Panc1 (cell line): Measurements from ENCODE around the gene MIR17HG. TPM values are rescaled to one million over a fixed set of nuclear protein-coding genes. Genes with fewer than 3 reads are reported as not detected.

Experiments used
- ATAC-seq: fragments of 200-7000 bp; cut with Tn5 transposase; 2 replicates; pipeline ENCODE4 v1.9.1; 2020; ENCODE audit warnings: mild to moderate bottlenecking, moderate library complexity
- BruUV-seq: library from RNA; stranded (reverse); fragments of 400-500 nt; replicated peaks from 2 replicates; lab custom pipeline; 2021; lab: Mats Ljungman, UMichigan
- CTCF ChIA-PET: fragments of 300-600 bp; sonication (Branson Sonifier 250); formaldehyde crosslinking; loops from one replicate; lab custom pipeline; 2022; ENCODE audit warnings: antibody characterized with exemption; lab: Charles Lee
- POLR2A ChIA-PET: fragments of 300-600 bp; sonication (Branson Sonifier 250); formaldehyde crosslinking; loops from one replicate; lab custom pipeline; 2022; ENCODE audit warnings: antibody characterized with exemption; lab: Charles Lee
- DNase-seq: peaks from one replicate; pipeline ENCODE4 v3.0.0-alpha.2; 2010; ENCODE audit warnings: low read depth, low spot score
- H3K27ac ChIP-seq: 2 replicates; pipeline ENCODE4 v1.5.1; 2011; ENCODE audit warnings: mild to moderate bottlenecking, low read length, inconsistent platforms
- H3K27me3 ChIP-seq: fragments of 200-500 bp; sonication (Bioruptor generic); 2 replicates; pipeline ENCODE4 v1.6.0; 2014; ENCODE audit warnings: low read length, inconsistent platforms; ENCODE audit not compliant: control insufficient read depth, insufficient read depth
- H3K36me3 ChIP-seq: fragments of 200-500 bp; sonication (Bioruptor generic); 2 replicates; pipeline ENCODE4 v1.5.1; 2014; ENCODE audit warnings: inconsistent platforms, mild to moderate bottlenecking, low read length, moderate library complexity; ENCODE audit not compliant: control insufficient read depth, insufficient read depth
- H3K4me1 ChIP-seq: 2 replicates; pipeline ENCODE4 v1.5.1; 2011; ENCODE audit warnings: inconsistent platforms, mild to moderate bottlenecking, low read length, moderate library complexity; ENCODE audit not compliant: control insufficient read depth, insufficient read depth
- H3K4me3 ChIP-seq, 2 experiments: 2 replicates each; pipeline ENCODE4 v1.5.1; 2011 to 2012; ENCODE audit warnings: low read depth in 2 of 2, low read length in 2 of 2, mild to moderate bottlenecking in 2 of 2, inconsistent platforms in 1 of 2, moderate library complexity in 1 of 2
- H3K9me3 ChIP-seq: fragments of 200-500 bp; sonication (Bioruptor generic); 2 replicates; pipeline ENCODE4 v1.5.1; 2014; ENCODE audit warnings: low read depth, mild to moderate bottlenecking, inconsistent platforms, low read length, moderate library complexity; ENCODE audit not compliant: control insufficient read depth, insufficient read depth
- POLR2AphosphoS5 ChIP-seq: IDR thresholded peaks from 2 replicates; pipeline ENCODE4 v1.6.1; 2012; ENCODE audit warnings: mild to moderate bottlenecking, low read depth, low read length, moderate library complexity
- SIN3A ChIP-seq: IDR thresholded peaks from 2 replicates; pipeline ENCODE4 v1.6.1; 2012; ENCODE audit warnings: low read depth, mild to moderate bottlenecking, low read length, moderate library complexity, borderline replicate concordance; ENCODE audit not compliant: insufficient read depth
- TCF7L2 ChIP-seq: IDR thresholded peaks from 2 replicates; pipeline ENCODE4 v1.6.1; 2011; ENCODE audit warnings: mild to moderate bottlenecking, low read depth, low read length, inconsistent platforms
- in situ Hi-C: cut with HindIII; loops from 2 replicates; pipeline ENCODE4 v1.10.0; 2016; ENCODE audit warnings: low sequenced_read_pairs, low pct_unique_long_range_greater_than_20kb
- intact Hi-C: fragments of 100-400 bp; cut with micrococcal nuclease; formaldehyde crosslinking; loops from one replicate; pipeline ENCODE4 v1.10.0; 2022; ENCODE audit not compliant: unreplicated experiment
- total RNA-seq: library from RNA; stranded (reverse); gene quantifications from one replicate; pipeline ENCODE4 v1.2.1, GENCODE V29; 2021; ENCODE audit not compliant: unreplicated experiment
- TF ChIP-seq, protein P1 (sequence below): fragments of 450-650 bp; IDR thresholded peaks from 2 replicates; pipeline ENCODE4 v1.5.1; 2017; ENCODE audit warnings: mild to moderate bottlenecking
- TF ChIP-seq, protein P2 (sequence below), 2 experiments: IDR thresholded peaks; 2 replicates each; pipeline ENCODE4 v1.6.1; 2011 to 2012; ENCODE audit warnings: low read depth in 2 of 2, control low read depth in 1 of 2, low read length in 1 of 2, mild to moderate bottlenecking in 1 of 2, moderate library complexity in 1 of 2; ENCODE audit not compliant: insufficient read depth in 1 of 2

The MIR17HG gene
- total RNA-seq, 1 experiment from 2014 or later: 3.1 TPM

DNA sequence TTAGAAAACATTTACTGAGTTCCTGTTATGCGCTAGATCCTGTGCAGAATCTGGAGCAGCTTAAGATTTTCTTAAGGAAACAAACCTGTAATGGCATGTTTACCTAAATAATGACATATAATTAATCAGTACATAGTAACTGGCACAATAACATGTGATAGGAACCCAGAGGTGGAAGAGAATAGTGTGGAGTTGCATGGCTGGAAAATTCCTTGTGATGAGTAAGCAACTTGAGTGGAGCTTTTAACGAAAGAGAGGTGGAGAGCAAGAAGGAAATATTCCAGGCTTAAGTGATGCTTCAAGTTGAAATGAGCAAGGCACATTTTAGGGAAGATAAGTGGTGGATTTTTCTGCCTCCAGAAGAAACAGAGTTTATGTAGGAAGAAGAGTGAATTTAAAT lies 41.7 kb downstream of the MIR17HG start:
- CTCF ChIA-PET: no interaction called here
- H3K27me3 ChIP-seq: no peaks in the 10 kb centered on the region; the same call in 1 of the 2 replicates
- POLR2A ChIA-PET: no interaction called here
- H3K4me3 ChIP-seq: no peak overlapping the region
- no peak overlapping the region for H3K27ac ChIP-seq
- DNase-seq: no peak
- no peaks in the 10 kb centered on the region for H3K9me3 ChIP-seq
- H3K36me3 ChIP-seq: no peaks in the 10 kb centered on the region
- no peak for ATAC-seq
- intact Hi-C loops: loop anchor here (10.0 kb wide), 1 partner anchor 396 kb away; no protein-coding TSS in a partner anchor
- in situ Hi-C loops: no loop called here
- TF ChIP-seq SIN3A: no peak
- no peak for TF ChIP-seq POLR2AphosphoS5
- TF ChIP-seq, protein P1, sequence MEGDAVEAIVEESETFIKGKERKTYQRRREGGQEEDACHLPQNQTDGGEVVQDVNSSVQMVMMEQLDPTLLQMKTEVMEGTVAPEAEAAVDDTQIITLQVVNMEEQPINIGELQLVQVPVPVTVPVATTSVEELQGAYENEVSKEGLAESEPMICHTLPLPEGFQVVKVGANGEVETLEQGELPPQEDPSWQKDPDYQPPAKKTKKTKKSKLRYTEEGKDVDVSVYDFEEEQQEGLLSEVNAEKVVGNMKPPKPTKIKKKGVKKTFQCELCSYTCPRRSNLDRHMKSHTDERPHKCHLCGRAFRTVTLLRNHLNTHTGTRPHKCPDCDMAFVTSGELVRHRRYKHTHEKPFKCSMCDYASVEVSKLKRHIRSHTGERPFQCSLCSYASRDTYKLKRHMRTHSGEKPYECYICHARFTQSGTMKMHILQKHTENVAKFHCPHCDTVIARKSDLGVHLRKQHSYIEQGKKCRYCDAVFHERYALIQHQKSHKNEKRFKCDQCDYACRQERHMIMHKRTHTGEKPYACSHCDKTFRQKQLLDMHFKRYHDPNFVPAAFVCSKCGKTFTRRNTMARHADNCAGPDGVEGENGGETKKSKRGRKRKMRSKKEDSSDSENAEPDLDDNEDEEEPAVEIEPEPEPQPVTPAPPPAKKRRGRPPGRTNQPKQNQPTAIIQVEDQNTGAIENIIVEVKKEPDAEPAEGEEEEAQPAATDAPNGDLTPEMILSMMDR: no peak
- no peak for TF ChIP-seq TCF7L2
- TF ChIP-seq, protein P2, sequence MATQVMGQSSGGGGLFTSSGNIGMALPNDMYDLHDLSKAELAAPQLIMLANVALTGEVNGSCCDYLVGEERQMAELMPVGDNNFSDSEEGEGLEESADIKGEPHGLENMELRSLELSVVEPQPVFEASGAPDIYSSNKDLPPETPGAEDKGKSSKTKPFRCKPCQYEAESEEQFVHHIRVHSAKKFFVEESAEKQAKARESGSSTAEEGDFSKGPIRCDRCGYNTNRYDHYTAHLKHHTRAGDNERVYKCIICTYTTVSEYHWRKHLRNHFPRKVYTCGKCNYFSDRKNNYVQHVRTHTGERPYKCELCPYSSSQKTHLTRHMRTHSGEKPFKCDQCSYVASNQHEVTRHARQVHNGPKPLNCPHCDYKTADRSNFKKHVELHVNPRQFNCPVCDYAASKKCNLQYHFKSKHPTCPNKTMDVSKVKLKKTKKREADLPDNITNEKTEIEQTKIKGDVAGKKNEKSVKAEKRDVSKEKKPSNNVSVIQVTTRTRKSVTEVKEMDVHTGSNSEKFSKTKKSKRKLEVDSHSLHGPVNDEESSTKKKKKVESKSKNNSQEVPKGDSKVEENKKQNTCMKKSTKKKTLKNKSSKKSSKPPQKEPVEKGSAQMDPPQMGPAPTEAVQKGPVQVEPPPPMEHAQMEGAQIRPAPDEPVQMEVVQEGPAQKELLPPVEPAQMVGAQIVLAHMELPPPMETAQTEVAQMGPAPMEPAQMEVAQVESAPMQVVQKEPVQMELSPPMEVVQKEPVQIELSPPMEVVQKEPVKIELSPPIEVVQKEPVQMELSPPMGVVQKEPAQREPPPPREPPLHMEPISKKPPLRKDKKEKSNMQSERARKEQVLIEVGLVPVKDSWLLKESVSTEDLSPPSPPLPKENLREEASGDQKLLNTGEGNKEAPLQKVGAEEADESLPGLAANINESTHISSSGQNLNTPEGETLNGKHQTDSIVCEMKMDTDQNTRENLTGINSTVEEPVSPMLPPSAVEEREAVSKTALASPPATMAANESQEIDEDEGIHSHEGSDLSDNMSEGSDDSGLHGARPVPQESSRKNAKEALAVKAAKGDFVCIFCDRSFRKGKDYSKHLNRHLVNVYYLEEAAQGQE (IDR thresholded peaks at IDR 0.05; ENCODE audit: insufficient read depth in 1 of 2, low read depth in 2 of 2, low read length in 1 of 2): no peak
- BruUV-seq: no TSS peak
- H3K4me1 ChIP-seq: no peaks in the 10 kb centered on the region

DNA sequence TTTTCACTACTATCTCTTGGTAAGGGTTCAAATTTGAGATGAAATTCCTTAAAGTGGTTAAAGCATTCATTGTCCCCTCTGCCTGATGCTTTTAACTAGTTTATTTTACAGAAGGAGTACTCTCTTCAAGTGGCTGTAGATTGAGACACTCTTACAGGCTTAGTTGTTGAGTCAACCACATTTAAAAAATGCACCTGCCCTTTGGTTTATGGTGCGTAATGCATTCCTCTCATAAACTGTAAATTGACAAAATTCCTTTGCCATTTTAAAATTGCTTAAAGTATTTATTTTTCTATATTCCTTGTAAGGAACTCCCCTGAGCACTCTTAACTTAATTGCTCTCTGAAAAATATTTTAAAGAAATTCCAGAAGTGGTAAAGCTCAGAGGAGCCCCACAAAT lies 50.1 kb downstream of the MIR17HG start:
- ATAC-seq (no peak), DNase-seq (no peak)
- H3K4me3 ChIP-seq: no peak overlapping the region
- intact Hi-C loops: no loop called here
- no TSS peak for BruUV-seq
- CTCF ChIA-PET: no interaction called here
- no peaks in the 10 kb centered on the region for H3K4me1 ChIP-seq
- no peaks in the 10 kb centered on the region for H3K9me3 ChIP-seq
- H3K27ac ChIP-seq: no peak overlapping the region
- TF ChIP-seq, protein P2 (IDR thresholded peaks at IDR 0.05; ENCODE audit: insufficient read depth in 1 of 2, low read depth in 2 of 2, low read length in 1 of 2): no peak
- TF ChIP-seq, protein P1: no peak
- no peak for TF ChIP-seq SIN3A
- no peak for TF ChIP-seq TCF7L2
- TF ChIP-seq POLR2AphosphoS5: no peak
- in situ Hi-C loops: no loop called here
- H3K27me3 ChIP-seq: peaks cover 11% of the 10 kb centered on the region
- POLR2A ChIA-PET: no interaction called here
- no peaks in the 10 kb centered on the region for H3K36me3 ChIP-seq
